Hindlimb muscle (tissue), 1 donor: ENCODE measurements around the gene TMCC1. TPM values are rescaled to one million over a fixed set of nuclear protein-coding genes. Genes with fewer than 3 reads are reported as not detected.

ENCODE experiments used
- DNase-seq: peaks from one replicate; pipeline ENCODE4 v3.0.0-alpha.2; 2013
- polyA plus RNA-seq: library from polyadenylated mRNA; unstranded; fragments of 120-200 nt; gene quantifications from one replicate; pipeline ENCODE4 v1.2.1, GENCODE V29; 2013; ENCODE audit not compliant: insufficient read length

TMCC1 gene
- polyA plus RNA-seq, 1 donor: 39.1 TPM

- DNase-seq: no peak
These were observed 285.2 kb downstream of the TMCC1 start for GRCh38 chr3:129608087-129608935.

DNA sequence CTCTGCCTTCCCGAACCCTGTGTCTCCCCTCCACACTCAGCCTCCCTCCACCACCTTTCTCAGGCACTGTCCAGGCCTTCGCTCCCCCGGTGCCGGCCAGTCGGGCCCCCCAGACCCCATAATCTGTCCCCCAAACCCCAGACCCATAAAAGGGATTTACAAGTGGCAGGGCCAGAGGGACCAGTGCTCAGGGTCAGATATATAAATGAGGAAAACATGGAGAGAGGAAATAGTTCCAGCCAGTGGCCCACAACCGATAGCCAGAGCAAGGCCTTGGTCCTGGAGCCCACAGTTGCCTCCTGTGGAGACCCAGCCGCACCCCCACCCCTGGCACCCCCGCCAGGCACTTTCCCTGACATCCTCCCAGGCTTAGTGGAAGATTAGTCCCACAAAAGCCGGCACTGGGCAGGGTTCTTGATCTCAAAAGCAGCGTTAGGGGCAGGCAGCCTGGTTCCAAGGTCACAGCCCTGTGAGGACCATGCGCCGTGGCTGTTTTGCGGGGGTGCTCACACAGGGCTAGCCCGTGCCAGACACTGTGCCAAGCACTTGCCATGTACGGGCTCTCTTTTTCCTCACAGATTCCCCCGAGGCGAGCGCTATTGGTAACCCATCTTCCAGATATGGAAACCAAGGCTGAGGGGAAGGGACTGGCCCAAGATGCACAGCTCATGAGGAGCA, 286.0 kb downstream of the TMCC1 start:
- DNase-seq: no peak

DNA sequence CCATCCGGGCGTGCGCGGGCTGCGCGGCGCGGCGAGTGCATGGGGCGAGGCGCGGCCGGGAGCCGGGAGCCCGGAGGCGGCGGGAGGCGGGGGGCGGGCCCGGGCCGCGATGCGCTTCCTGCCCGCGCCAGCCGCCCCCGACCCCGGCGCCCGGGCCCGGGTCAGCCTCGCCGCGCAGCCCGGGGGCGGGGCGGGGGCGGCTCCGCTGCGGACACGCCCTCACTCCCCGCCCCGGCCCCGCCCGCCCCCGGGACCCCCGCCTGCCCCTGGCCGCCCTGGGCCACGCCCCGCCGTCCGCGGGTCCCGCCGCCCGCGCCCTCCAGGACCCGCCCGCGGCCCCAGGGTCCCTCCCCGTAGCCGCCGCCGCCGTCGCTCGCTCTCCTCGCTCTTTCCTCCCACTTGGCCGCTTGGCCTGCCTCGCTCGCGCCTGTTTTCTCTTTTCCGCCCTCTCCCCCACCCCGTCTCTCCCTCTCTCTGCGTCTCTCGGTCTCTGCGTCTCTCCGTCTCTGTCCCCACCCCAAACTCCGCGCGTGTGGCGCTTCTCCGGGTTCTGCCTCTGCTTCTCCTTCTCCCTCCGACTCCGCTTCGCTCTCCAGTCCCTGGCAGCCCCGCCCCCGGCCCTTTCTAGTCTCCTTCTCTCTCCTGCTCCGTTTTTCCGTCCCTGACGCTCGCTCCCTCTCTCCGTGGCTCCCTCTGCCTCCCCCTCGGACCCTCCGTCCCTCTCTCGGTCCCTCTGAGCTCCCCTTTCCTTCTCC, 286.7 kb downstream of the TMCC1 start, which contains the start of gene PLXND1:
Gene PLXND1 (minus strand): TSS at position 41 of the 755 bp plus-strand sequence. CDS start 37 bp downstream, at position 4.
- DNase-seq: peak; percentile 81

GRCh38 chr3:129605922-129606635, 287.4 kb downstream of the TMCC1 start:
- DNase-seq: no peak

DNA sequence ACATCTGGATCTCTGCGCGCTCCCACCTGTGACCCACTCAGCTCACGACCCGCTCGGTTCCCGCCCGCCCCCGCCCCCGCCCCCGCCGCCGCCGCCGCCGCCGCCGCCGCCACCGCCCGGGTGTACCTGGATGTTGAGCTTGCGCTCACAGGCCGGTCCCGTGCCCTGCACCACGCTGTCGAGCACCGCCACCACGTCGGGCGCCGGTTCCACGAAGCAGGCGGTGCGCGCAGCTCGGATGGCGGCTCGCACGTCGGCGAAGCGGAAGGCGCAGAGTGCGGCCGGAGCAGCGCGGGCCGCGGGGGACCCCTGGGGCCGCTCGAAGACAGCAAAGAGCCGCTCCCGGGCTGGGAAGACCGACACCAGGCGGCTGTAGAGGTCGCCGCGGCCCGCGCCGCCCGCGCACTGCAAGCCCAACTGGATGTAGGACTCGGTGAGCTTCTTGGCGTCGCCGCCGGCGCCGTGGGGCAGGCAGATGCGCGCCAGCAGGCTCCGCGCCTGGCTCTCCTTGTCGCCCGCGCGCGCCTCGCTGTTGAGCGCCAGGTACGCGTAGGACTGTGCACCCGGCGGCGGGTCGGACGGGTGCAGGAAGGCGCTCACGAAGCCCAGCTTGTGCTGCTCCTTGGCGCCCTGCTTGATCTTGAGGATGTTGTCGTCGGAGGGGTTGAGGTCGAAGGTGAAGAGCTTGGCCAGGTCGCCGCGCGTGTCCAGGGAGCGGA, 288.1 kb downstream of the TMCC1 start:
- DNase-seq: peak; percentile 76

- no peak for DNase-seq
These were observed 288.7 kb downstream of the TMCC1 start for GRCh38 chr3:129604767-129605166.

DNA sequence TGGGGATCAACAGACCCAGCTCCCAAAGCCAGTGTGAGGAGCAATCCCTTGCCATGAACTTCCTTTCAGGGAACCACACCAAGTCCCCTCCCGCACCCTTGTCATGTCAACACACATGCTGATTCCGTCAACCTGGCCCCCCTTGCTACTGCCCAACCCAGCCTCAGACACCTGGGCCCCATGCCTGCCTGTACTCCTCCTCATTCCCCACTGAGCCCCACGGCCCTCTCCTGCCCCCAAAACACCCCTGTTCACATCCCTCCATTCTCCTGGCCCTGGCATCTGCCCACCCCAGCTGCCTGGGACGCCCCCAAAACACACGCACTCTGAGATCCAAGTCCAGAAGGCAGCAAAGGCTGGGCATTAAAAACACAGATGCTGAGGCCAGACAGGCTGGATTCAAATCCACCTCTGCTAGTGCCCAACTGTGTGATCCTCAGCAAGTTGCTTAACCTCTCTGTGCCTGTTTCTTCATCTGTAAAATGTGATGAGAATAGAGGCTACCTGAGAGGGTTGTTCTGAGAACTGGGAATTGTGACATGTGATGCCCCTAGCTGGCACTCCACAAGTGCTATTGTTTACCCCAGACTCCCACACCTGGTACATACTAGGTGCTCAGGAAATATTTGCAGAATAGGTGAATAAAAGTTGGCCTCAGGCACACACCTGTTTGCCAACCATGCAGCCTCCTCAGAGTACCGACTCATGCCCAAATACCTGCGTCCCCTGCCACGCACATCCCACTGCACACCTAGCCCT, 289.3 kb downstream of the TMCC1 start:
- DNase-seq: no peak

DNA sequence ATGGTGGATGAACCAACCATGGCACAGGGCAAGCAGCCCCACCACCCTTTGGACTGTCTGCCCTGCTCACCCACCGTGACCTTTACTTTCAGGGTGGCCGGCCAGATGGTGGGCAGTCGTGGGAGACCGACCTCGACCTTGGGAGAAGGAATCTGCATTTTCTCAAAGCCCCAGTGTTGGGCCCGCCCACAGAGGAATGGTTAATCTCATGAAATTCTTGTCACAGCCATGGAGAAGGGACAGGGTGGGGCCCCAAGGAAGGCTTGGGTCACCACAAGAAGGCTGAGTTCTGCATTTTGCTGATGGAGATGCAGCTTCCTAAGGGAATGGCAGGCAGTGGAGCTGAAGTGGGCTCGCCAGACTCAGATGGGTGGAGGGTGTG, 290.0 kb downstream of the TMCC1 start:
- no peak for DNase-seq

DNA sequence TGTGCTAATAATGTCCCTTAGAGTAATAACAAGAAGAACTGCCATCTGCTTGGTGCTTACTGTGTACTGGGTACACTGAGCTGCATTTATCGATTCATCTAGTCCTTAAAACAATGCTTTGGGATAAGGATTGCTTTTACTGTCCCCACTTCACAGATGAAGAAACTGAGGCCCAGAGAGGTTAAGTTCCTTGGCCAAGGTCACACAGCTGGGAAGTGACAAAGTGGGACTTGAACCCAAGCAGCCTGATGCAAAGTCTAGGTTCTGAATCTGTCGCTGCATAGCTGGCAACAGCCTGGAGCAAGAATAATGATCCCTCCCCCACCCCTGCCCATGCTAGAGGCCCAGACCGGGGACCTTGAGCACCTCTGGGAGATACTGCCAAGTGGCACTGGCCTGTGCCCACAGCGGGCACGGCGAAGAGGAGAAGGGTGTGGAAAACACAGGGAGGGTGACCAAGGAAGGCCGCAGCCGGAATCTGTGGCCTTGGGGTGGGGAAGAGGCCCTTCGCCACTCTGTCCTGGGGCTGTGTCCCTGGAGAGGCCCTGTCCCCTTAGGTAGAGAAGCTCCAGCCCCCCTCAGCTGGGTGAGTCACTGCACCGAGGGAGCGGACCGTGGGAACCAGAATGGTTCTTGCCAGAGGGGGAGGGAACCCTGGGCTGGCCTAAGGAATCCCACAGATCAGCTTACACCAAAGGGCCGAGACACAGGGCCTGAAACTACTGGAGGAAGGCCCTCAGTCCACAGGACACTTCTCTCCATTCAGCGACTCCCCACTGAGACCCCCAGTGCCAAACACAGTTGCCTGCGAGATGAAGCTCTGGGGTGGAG, 290.6 kb downstream of the TMCC1 start:
- peak; percentile 79 for DNase-seq

DNA sequence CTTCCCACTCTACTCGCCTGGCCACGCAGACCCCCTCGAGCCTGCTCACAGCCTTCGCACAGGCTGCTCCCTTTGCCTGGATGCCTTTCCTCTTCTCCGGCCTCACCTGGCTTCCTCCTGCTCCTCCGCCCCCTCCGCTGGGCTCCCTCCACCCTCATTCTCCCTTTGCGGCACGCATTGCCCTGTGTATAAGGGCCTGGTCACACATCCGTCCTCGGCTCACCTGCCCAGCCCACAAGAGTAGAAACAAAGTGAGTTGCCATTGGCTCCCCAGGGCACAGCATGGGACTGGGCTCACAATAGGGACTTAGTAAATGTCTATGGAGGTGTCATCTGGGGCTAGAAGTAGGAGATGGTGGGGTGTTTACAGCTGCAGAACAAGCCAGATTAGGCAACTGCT, 291.2 kb downstream of the TMCC1 start:
- no peak for DNase-seq

DNA sequence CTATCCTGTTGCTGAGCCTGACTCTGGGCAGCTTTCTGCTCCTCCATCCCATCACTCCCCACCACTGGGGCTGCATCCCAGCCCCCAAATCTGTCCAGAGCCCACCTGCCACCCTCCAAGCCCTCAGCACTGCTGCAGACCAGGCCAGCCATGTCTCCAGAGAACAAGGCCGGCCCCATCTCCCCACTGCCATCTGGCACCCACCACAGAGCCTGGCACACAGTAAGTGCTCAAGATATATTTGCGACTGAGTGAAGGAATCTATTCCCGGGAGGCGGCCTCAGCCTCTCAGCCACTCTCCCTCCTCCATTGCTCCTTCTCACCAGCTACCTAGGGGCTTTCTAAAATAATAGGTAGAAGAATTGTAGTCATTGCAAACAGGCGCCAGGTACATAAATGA, 291.8 kb downstream of the TMCC1 start:
- DNase-seq: no peak

- no peak for DNase-seq
These were observed 293.2 kb downstream of the TMCC1 start for GRCh38 chr3:129600348-129600747.

- no peak for DNase-seq
These were observed 293.9 kb downstream of the TMCC1 start for GRCh38 chr3:129599607-129600006.

- DNase-seq: no peak
These were observed 294.4 kb downstream of the TMCC1 start for GRCh38 chr3:129599073-129599472.

GRCh38 chr3:129598484-129598883, 295.0 kb downstream of the TMCC1 start:
- no peak for DNase-seq

DNA sequence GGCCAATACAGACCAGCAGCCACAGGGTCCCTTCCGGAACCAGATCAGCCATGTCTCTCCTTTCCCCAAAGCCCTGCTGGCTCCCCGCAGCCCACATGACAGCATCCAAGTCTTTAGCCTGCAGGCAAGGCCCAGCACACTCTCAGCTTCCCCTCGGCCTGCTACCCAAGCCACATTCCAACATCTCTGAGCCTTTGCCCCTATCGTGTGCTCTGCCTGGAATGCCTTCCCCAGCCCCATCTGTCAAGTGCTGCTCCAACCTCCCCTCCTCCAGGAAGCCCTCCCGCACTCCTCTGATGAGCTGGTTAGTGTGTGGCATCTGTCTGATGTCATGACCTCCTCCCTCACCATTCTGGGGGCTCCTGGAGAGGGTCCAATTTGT, 295.5 kb downstream of the TMCC1 start:
- DNase-seq: no peak
